CD4-positive, alpha-beta T cell (primary cell): ENCODE results near the gene ABCA9. TPM values are rescaled to one million over a fixed set of nuclear protein-coding genes. Genes with fewer than 3 reads are reported as not detected.

Experiments
- ATAC-seq: fragments of 200-7000 bp; cut with Tn5 transposase; one replicate; pipeline ENCODE4 v1.10.0; 2022; ENCODE audit warnings: mild to moderate bottlenecking; ENCODE audit not compliant: poor library complexity
- CTCF ChIA-PET: fragments of 350-600 bp; sonication (Branson Sonifier 250); formaldehyde crosslinking; loops from one replicate; lab custom pipeline; 2021; ENCODE audit warnings: antibody characterized with exemption, inconsistent platforms; lab: Charles Lee
- POLR2A ChIA-PET: fragments of 350-600 bp; sonication (Branson Sonifier 250); formaldehyde crosslinking; loops from one replicate; lab custom pipeline; 2021; ENCODE audit warnings: antibody characterized with exemption, inconsistent platforms; lab: Charles Lee
- DNase-seq, 14 experiments: peaks; one replicate each; pipeline ENCODE4 v3.0.0-alpha.2; 2013 to 2020; ENCODE audit warnings: mixed read lengths in 2 of 14
- H3K27ac ChIP-seq, 2 donors: one replicate each; pipeline versions ENCODE4 v1.5.1 to v1.7.0; 2013; ENCODE audit warnings: low read length in 2 of 2, low read depth in 1 of 2, mild to moderate bottlenecking in 1 of 2
- H3K27me3 ChIP-seq, 2 experiments: 1 replicate in 1 of 2; 2 replicates in 1 of 2; pipeline versions ENCODE4 v1.6.1 to v1.7.0; 2013; ENCODE audit warnings: low read length in 2 of 2, control low read depth in 1 of 2, mild to moderate bottlenecking in 1 of 2, moderate library complexity in 1 of 2; ENCODE audit not compliant: insufficient read depth in 2 of 2, control insufficient read depth in 1 of 2
- H3K36me3 ChIP-seq: one replicate; pipeline ENCODE4 v1.6.1; 2013; ENCODE audit warnings: low read length, control low read depth; ENCODE audit not compliant: insufficient read depth
- H3K4me1 ChIP-seq: one replicate; pipeline ENCODE4 v1.6.1; 2013; ENCODE audit warnings: low read length, control low read depth; ENCODE audit not compliant: insufficient read depth
- H3K4me3 ChIP-seq: one replicate; pipeline ENCODE4 v1.5.1; 2013; ENCODE audit warnings: mild to moderate bottlenecking, low read length, moderate library complexity
- H3K9me3 ChIP-seq, 2 experiments: 1 replicate in 1 of 2; 2 replicates in 1 of 2; pipeline versions ENCODE4 v1.6.1 to v1.7.0; 2013; ENCODE audit warnings: low read length in 2 of 2, mild to moderate bottlenecking in 2 of 2, control low read depth in 1 of 2, moderate library complexity in 1 of 2; ENCODE audit not compliant: control insufficient read depth in 1 of 2, insufficient read depth in 1 of 2
- H3K27ac Mint-ChIP-seq: one replicate; pipeline ENCODE4 v1.8.0; 2020; ENCODE audit warnings: mixed read lengths
- H3K27me3 Mint-ChIP-seq: one replicate; pipeline ENCODE4 v1.8.0; 2021; ENCODE audit warnings: mixed read lengths
- H3K36me3 Mint-ChIP-seq: one replicate; pipeline ENCODE4 v1.8.0; 2021; ENCODE audit warnings: low read depth, mixed read lengths
- H3K4me1 Mint-ChIP-seq: one replicate; pipeline ENCODE4 v1.8.0; 2021; ENCODE audit warnings: low read depth, mixed read lengths
- H3K4me3 Mint-ChIP-seq: one replicate; pipeline ENCODE4 v1.8.0; 2020; ENCODE audit warnings: mild to moderate bottlenecking, mixed read lengths
- H3K9me3 Mint-ChIP-seq: one replicate; pipeline ENCODE4 v1.8.0; 2020; ENCODE audit warnings: mixed read lengths
- intact Hi-C, 2 experiments: fragments of 100-400 bp; cut with DNase I in 1 of 2; cut with micrococcal nuclease in 1 of 2; formaldehyde crosslinking; loops; one replicate each; pipeline versions ENCODE4 v1.15.1 to v1.9.0; 2023 to 2025; cut with DNase I, micrococcal nuclease
- polyA plus RNA-seq, 2 donors: library from polyadenylated mRNA; unstranded; fragments of 120-200 nt; gene quantifications; one replicate each; pipeline ENCODE4 v1.2.1, GENCODE V29; 2013
- total RNA-seq, 174 experiments: library from RNA in 2 of 174; stranded (reverse) in 2 of 174; gene quantifications; one replicate each; pipeline ENCODE4 v1.2.3 and lab custom pipeline; 2021 to 2026
- TF ChIP-seq, protein P1 (sequence below): fragments of 200-600 bp; IDR thresholded peaks from one replicate; pipeline ENCODE4 v1.8.0; 2022; ENCODE audit warnings: antibody characterized with exemption, mild to moderate bottlenecking

ABCA9 gene, protein sequence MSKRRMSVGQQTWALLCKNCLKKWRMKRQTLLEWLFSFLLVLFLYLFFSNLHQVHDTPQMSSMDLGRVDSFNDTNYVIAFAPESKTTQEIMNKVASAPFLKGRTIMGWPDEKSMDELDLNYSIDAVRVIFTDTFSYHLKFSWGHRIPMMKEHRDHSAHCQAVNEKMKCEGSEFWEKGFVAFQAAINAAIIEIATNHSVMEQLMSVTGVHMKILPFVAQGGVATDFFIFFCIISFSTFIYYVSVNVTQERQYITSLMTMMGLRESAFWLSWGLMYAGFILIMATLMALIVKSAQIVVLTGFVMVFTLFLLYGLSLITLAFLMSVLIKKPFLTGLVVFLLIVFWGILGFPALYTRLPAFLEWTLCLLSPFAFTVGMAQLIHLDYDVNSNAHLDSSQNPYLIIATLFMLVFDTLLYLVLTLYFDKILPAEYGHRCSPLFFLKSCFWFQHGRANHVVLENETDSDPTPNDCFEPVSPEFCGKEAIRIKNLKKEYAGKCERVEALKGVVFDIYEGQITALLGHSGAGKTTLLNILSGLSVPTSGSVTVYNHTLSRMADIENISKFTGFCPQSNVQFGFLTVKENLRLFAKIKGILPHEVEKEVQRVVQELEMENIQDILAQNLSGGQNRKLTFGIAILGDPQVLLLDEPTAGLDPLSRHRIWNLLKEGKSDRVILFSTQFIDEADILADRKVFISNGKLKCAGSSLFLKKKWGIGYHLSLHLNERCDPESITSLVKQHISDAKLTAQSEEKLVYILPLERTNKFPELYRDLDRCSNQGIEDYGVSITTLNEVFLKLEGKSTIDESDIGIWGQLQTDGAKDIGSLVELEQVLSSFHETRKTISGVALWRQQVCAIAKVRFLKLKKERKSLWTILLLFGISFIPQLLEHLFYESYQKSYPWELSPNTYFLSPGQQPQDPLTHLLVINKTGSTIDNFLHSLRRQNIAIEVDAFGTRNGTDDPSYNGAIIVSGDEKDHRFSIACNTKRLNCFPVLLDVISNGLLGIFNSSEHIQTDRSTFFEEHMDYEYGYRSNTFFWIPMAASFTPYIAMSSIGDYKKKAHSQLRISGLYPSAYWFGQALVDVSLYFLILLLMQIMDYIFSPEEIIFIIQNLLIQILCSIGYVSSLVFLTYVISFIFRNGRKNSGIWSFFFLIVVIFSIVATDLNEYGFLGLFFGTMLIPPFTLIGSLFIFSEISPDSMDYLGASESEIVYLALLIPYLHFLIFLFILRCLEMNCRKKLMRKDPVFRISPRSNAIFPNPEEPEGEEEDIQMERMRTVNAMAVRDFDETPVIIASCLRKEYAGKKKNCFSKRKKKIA (N-terminal part only)
- total RNA-seq (under 1 TPM; 0.03 TPM), total RNA-seq (lab: John Stamatoyannopoulos, UW) (0 to 0.63 (median 0.07) reads per million in 172 experiments)
- 0.05 TPM for polyA plus RNA-seq (2013, experiment 1 of 2)
- 0.15 TPM for polyA plus RNA-seq (2013, experiment 2 of 2)

DNA sequence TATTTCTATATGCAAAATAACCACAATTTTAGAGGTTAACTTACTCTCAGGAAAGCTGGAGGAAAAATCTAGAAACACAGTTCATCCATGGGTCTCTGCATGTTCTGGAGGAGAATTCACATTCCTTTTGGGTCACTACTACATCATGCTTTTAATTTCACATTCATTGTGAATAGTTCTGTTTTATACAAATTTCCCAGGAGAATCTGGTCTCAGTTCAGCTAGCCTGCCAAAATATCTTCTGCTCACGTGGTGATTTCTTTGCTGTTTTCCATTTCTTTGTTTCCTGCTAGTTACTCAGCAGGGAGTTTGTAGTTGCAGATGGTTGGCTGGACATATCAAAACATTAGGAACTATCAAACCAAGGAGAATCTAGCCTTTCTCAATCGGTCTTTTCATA is at the start of gene ABCA9:
TSS of gene ABCA9 (minus strand) at position 106 of the 400 bp plus-strand sequence. CDS start 9,801 bp downstream, outside the sequence.
- Mint-ChIP-seq H3K4me1 (peaks cover 11% of the 10 kb centered on the region), H3K27me3 (no peaks in the 10 kb centered on the region), H3K9me3 (peaks cover 8% of the 10 kb centered on the region), H3K36me3 (no peaks in the 10 kb centered on the region), H3K27ac (no peak within 1 kb of the TSS), H3K4me3 (no peak within 1 kb of the TSS)
- ATAC-seq (no peak), DNase-seq (no peak)
- no peaks in the 10 kb centered on the region for H3K36me3 ChIP-seq
- no peak within 1 kb of the TSS for H3K4me3 ChIP-seq
- CTCF ChIA-PET: no interaction called here
- no peaks in the 10 kb centered on the region for H3K9me3 ChIP-seq
- no peak within 1 kb of the TSS for H3K27ac ChIP-seq
- no peaks in the 10 kb centered on the region for H3K4me1 ChIP-seq
- POLR2A ChIA-PET: no interaction called here
- intact Hi-C loops: no loop called here
- no peaks in the 10 kb centered on the region for H3K27me3 ChIP-seq
- TF ChIP-seq, protein P1, sequence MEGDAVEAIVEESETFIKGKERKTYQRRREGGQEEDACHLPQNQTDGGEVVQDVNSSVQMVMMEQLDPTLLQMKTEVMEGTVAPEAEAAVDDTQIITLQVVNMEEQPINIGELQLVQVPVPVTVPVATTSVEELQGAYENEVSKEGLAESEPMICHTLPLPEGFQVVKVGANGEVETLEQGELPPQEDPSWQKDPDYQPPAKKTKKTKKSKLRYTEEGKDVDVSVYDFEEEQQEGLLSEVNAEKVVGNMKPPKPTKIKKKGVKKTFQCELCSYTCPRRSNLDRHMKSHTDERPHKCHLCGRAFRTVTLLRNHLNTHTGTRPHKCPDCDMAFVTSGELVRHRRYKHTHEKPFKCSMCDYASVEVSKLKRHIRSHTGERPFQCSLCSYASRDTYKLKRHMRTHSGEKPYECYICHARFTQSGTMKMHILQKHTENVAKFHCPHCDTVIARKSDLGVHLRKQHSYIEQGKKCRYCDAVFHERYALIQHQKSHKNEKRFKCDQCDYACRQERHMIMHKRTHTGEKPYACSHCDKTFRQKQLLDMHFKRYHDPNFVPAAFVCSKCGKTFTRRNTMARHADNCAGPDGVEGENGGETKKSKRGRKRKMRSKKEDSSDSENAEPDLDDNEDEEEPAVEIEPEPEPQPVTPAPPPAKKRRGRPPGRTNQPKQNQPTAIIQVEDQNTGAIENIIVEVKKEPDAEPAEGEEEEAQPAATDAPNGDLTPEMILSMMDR: no peak

DNA sequence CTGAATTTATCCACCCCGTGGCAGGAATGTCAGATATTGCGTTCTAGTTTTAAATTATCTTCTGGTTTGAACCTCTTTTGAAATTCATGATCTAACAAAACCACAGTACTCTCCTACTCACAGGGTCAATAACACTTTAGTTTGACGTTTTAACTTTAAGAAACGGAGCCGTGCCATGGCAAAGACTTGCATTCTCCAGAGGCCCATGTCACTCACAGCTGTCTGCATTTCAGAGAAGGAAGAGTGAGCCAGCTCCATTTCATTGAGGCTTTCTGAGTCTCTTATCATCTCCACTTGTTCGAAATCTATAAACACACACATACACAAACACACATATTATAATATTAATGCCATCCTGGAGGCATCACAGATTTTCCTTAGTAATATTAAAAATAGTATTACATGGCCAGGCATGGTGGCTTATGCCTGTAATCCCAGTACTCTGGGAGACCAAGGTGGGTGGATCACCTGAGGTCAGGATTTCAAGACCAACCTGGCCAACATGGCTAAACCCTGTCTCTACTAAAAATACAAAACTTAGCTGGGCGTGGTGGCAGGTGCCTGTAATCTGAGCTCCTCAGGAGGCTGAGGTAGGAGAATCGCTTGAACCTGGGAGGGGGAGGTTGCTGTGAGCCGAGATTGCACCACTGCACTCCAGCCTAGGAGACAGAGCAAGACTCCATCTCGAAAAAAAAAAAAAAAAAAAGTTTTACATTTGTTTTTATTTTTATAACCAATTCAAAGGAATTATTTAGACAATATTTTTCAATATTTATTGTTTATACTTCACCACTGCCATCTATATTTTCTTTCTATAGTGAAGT is 45.4 kb upstream of the ABCA9 start:
- H3K27me3 Mint-ChIP-seq: no peaks in the 10 kb centered on the region
- Histone ChIP-seq H3K36me3 (no peaks in the 10 kb centered on the region), H3K4me3 (no peak overlapping the region), H3K4me1 (no peaks in the 10 kb centered on the region), H3K27me3 (no peaks in the 10 kb centered on the region), H3K9me3 (no peaks in the 10 kb centered on the region), H3K27ac (no peak overlapping the region)
- DNase-seq (no peak), ATAC-seq (no peak)
- TF ChIP-seq, protein P1: no peak
- H3K27ac Mint-ChIP-seq: no peak overlapping the region
- no peaks in the 10 kb centered on the region for H3K36me3 Mint-ChIP-seq
- CTCF ChIA-PET: no interaction called here
- H3K9me3 Mint-ChIP-seq: no peaks in the 10 kb centered on the region
- H3K4me3 Mint-ChIP-seq: no peak overlapping the region
- POLR2A ChIA-PET: no interaction called here
- H3K4me1 Mint-ChIP-seq: no peaks in the 10 kb centered on the region
- intact Hi-C loops: no loop called here
